IPS DF 4.7 (cell line): Measurements from ENCODE around the gene LAMC1.

Experiments used
- DNase-seq: peaks from one replicate; pipeline ENCODE4 v3.0.0-alpha.2; 2013; ENCODE audit warnings: low spot score; ENCODE audit errors: extremely low read depth

The LAMC1 gene

GRCh38 chr1:183079712-183080388 lies 56.6 kb downstream of the LAMC1 start:
- DNase-seq = no peak

- no peak for DNase-seq
These were observed 57.2 kb downstream of the LAMC1 start for GRCh38 chr1:183080406-183080805.

GRCh38 chr1:183081402-183082120 lies 58.3 kb downstream of the LAMC1 start:
- no peak for DNase-seq

GRCh38 chr1:183082650-183083049 lies 59.4 kb downstream of the LAMC1 start:
- DNase-seq = no peak

GRCh38 chr1:183087001-183087400 lies 63.8 kb downstream of the LAMC1 start:
- no peak for DNase-seq

- DNase-seq = no peak
These were observed 65.9 kb downstream of the LAMC1 start for GRCh38 chr1:183089025-183089639.

GRCh38 chr1:183090391-183091006 lies 67.3 kb downstream of the LAMC1 start:
- no peak for DNase-seq

GRCh38 chr1:183091181-183091580 lies 68.0 kb downstream of the LAMC1 start:
- DNase-seq = no peak

GRCh38 chr1:183092350-183092749 lies 69.1 kb downstream of the LAMC1 start:
- no peak for DNase-seq

- DNase-seq = no peak
These were observed 69.9 kb downstream of the LAMC1 start for GRCh38 chr1:183093066-183093668.

- no peak for DNase-seq
These were observed 70.6 kb downstream of the LAMC1 start for GRCh38 chr1:183093786-183094298.

- DNase-seq = no peak
These were observed 71.1 kb downstream of the LAMC1 start for GRCh38 chr1:183094351-183094750.

GRCh38 chr1:183096351-183096750 lies 73.1 kb downstream of the LAMC1 start:
- no peak for DNase-seq

GRCh38 chr1:183096894-183097293 lies 73.7 kb downstream of the LAMC1 start:
- no peak for DNase-seq

- DNase-seq = no peak
These were observed 74.3 kb downstream of the LAMC1 start for GRCh38 chr1:183097438-183098051.

- DNase-seq = no peak
These were observed 75.1 kb downstream of the LAMC1 start for GRCh38 chr1:183098317-183098716.

- no peak for DNase-seq
These were observed 77.2 kb downstream of the LAMC1 start for GRCh38 chr1:183100361-183100974.

GRCh38 chr1:183101081-183101480 lies 77.9 kb downstream of the LAMC1 start:
- no peak for DNase-seq

- no peak for DNase-seq
These were observed 78.6 kb downstream of the LAMC1 start for GRCh38 chr1:183101841-183102276.

GRCh38 chr1:183103147-183103546 lies 79.9 kb downstream of the LAMC1 start:
- no peak for DNase-seq

- DNase-seq = no peak
These were observed 80.4 kb downstream of the LAMC1 start for GRCh38 chr1:183103577-183103976.
